ENCODE measurements around the gene MEF2A.

MEF2A gene

DNA sequence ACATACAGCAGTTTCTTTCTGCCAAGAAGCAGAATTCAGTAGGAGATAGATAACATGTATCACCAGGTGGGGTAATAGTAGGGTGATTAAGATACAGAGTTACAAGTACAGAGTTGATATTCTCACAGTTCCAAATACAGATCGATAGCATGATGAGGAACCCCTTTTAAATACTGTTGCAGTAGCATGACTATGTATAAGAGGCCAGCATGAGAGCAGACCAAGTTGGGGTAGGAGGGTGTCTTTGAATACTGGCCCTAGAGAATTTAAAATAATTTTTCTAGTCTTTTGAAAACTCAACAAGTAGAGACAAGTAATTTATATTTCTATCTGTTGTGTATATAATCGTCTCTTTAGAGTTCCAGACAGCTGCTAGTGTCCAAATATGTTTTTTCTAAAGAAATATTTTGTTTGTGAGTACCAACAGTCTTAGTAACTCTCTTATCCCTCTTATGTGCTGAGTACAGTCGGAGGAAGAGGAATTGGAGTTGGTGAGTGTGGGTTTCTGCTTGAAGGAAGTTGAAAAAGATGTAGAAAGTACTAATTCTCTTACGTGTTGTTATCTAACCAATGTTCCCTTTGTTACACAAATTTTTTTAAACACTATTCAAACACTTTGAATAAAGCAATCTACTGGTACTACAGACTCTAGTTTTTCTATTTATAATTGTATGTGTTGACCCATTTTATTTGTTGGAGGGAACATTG is 137.3 kb downstream of the MEF2A start:
- no peak for DNase-seq (ENCODE audit: low read depth in 3 of 3, low spot score in 1 of 3)

DNA sequence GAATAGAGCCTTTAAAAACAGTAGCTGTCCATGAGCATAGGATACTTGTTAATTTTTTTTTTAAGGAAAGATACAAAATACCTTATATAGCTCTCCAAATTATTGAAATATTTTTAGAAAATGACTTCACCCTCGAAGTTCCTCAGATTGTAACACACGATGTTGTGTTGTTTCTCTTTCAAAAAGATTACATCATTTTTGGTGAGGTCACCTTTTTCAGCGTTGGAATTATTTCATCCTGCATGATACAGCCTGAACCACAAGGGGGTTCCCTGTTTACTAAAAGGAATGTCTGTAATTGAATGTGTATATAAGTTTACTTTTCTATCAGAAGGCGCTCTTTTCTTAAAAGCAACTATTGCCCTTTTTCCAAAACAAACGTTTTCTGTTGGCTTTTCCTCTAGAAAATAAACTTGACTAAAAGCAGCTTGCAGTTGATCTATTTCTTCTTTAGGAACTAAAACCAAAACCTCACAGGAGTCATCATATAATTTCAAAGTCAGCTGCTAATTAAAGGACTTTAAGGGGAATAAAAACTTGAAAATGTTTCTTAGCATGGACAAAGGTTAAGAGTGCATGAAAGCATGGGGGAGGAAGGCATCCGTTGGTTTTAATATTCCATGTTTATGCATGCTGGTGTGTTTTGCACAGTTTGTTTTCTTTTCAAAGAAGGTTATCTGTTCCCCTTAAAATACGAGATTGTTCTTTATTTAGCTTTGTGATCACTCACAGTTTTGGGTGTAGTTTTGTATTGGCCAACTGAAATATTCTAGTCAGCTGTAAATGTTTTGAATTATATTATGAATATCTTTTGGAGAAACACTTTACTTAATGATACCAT is 138.0 kb downstream of the MEF2A start:
- DNase-seq (ENCODE audit: low read depth in 3 of 3, low spot score in 1 of 3) = no peak

DNA sequence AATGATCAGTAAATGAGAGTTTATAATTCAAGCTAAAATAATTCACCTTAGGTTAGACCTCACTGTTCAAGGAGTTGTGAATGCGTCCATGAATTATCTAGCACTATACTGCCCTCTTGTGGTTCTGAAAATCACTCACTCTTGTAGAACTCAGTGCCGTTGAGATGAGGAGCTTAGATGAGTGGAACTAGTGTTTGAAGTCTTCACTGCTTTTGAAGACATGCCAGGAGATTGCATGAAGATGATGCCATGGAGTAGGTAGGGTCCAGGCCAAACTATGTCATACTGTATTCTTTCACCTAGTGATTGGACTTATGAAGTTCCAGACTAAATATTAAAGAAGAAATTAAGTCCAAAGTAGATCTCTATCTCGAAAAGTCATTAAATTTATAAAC is 138.7 kb downstream of the MEF2A start:
- DNase-seq (ENCODE audit: low read depth in 3 of 3, low spot score in 1 of 3) = no peak

DNA sequence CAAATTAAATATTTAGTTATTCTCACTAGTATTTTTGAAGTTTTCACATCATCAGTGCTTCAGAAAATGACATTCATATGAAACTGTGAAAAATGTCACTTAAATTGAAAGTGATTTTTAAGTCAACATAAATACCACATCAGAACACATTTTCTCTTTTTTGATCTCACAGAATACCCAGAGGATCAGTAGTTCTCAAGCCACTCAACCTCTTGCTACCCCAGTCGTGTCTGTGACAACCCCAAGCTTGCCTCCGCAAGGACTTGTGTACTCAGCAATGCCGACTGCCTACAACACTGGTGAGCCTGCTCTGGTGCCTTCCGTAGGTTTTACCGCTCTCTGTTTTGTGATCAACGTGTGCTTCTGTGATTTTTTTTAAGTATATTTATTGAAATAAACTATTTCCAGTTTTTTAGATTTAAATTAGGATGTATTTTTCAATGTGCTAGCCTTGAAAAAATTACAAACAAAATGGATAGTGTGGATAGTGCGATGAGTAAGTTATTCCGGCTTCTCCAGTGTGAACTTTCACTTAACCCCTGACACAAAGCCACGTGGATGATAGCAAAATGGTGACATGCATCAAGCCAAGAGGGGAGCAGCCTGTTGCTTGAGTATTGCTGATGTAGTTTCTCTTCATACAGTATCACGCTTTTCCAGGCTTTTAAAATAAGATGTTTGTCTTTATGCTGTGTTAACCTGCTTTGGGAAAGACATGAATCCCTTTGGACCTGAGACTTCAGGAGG is 140.9 kb downstream of the MEF2A start:
- DNase-seq (ENCODE audit: low read depth in 3 of 3, low spot score in 1 of 3) = no peak

DNA sequence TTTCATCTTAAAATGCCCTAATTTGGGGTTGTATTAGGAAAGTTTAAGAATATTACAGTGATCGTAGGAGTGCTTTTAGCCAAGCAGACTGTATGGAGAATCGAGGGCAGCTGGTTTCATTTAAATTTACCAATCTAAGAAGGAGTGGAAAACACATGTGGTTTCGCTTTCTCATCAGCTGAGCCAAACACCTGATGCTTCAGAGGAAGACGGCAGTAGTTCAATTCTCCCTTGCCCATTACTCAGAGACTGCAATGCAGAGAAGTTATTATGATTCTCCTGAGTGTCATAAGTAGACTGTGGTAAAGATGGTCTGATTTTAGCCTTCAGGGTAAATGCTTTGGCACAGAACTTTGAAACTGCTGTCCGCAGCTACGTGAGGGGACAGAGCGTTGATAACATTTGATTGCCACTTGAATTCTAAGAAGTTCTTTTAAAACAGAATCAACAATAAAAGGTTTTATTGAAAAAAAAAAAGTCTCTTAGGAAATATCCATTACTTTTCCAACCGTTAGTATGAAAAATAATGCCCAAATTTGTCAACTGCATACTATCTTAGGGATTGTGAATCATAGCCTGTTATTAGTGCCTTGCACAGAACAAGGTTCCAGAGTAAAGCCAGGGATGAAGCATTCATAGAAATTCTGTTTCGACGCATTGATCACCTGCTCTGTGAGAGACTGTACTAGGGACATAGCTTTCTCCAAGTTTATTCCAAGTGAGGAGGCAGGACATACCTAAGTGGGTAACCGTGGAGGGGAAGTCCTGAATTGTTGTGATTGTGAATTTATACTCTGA is 141.9 kb downstream of the MEF2A start:
- no peak for DNase-seq (ENCODE audit: low read depth in 3 of 3, low spot score in 1 of 3)

DNA sequence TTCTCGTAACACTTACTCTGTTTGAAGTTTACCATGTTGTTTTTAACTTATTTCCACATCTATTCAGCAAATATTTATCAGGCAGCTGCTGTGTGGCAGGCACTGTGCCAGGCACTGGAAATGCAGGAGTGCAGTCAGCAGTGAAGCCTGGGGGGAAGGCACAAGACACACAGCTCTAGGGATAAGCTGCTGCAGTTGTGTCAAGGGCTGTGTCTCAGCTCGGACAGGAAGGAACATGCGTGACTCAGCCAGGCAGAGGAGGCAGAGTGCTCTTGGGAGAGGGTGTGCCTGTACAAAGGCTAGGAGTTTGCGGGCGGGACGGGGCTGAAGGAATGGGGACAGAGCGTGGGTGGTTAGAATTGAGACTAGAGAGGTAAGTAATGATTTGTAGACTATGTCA is 142.8 kb downstream of the MEF2A start:
- no peak for DNase-seq (ENCODE audit: low read depth in 3 of 3, low spot score in 1 of 3)

DNA sequence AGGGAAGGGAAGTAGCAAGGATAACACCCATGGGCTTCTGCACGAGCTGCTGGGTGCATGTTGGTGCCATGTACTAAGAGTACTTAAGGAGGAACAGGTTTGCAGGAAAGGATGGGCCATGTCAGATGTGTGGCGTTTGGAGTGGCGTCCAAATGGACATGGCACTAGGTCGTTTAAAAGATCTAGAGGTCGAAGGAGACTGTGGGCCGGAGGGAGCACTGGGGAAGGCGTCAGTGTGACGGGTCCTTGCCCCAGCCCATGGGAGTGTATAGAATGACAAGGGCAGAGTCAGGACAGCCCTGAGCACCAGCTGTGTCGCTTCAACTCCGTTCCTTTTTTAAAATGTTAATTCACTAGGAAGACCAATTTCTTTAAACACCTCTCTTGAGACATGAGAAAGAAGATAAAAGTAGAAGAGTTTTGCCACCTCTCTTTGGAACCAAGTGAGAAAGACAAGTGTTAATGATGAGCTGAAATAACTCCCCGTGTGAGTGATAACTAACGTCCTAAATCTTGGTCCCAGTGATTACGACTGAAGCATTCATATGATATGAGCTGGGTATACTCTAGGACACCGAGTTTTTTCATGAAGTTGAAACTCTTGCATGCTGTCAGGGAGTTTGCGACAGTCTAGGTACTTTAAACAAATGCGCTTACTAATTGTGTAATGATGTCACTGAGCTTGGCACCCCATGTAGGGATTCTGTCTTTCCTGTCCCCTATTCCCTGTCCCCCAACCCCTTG is 143.6 kb downstream of the MEF2A start:
- no peak for DNase-seq (ENCODE audit: low read depth in 3 of 3, low spot score in 1 of 3)

DNA sequence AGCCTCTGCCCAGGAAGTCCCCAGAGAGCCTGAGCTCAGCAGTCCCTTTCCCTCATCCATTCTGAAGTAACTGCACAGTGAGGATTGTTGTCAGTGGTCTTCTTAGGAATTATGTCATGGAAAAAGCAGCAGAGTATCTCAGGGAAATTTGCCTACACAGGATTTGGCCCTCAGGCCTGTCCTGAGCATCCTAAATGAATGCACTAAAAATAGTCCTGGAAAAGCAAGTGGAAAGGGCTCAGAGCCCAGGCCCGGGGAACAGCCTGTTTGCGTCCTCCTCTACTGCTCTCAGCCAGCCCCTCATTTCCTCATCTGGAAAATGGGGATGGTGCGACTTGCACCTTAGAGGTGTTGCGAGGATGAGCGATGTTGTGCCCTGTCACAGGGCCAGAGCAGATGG is 145.8 kb downstream of the MEF2A start:
- no peak for DNase-seq (ENCODE audit: low read depth in 3 of 3, low spot score in 1 of 3)

DNA sequence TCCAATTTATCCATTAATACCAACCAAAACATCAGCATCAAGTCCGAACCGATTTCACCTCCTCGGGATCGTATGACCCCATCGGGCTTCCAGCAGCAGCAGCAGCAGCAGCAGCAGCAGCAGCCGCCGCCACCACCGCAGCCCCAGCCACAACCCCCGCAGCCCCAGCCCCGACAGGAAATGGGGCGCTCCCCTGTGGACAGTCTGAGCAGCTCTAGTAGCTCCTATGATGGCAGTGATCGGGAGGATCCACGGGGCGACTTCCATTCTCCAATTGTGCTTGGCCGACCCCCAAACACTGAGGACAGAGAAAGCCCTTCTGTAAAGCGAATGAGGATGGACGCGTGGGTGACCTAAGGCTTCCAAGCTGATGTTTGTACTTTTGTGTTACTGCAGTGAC is 146.6 kb downstream of the MEF2A start:
- no peak for DNase-seq (ENCODE audit: low read depth in 3 of 3, low spot score in 1 of 3)

DNA sequence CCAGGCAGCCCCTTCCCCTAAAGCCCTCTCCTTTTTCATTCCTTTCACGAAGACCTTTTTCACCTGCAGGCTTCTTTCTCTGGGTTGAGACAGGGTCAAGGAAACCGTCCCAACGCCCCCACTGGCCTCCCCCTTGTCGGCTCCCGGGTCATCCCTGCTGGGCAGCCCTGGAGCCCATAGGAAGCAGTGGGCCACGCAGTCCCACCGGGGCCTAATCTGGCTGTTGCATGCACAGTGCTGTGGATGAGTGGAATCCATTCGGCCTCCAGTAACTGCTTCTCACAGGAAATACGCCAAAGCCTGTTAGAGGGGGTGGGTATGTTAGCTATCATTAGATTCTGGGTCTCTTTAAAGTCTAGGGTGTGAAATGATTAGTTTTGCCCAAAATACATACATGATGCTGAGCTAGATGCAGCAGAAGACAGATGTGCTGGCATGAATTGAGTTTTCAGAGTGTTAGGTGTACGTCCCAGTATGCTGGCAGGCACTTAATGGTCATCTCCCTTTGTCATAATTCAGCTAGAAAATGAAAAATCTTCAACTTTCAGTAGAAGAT is 150.8 kb downstream of the MEF2A start:
- DNase-seq (ENCODE audit: low read depth in 3 of 3, low spot score in 1 of 3) = no peak

DNA sequence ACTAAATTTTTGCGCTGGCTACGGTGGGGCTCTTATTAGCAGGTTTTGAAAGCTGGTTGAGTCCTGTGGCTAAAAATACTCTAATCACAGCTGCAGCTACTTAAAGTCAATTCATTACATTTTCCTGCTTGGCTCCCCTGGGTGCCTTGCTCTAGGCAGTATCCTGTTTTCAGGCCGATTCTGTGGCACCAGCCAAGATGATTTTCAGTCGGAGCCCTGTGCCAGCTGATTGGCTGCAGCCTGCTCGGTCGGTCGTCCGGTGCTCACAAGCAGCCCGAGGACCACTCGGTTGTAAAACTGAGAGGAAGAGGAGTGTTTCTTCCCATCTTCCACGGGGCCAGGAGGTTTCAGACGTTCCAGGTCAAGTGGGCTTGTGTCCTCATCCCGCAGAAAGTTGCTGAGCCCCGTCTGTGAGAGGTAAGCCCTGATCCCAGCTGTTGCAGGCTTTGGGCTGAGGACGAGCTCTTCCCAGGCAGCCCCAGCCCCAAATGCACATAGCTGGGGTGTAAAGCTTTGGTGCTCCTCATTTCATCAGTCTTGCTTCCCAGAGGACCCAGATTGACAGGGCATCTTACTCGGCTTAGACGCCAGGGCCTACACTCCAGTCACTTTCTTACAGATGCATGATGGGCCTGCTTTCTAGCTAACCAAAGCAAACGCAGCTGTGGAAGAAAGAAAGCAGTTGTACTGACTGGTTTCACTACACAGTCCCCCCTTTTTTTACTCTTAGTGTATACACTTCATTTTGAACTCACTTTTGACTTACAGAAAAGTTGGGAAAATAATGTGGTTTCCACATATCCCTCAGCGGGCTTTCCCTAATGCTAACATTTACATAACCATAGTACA is 151.6 kb downstream of the MEF2A start:
- DNase-seq (ENCODE audit: low read depth in 3 of 3, low spot score in 1 of 3) = no peak

DNA sequence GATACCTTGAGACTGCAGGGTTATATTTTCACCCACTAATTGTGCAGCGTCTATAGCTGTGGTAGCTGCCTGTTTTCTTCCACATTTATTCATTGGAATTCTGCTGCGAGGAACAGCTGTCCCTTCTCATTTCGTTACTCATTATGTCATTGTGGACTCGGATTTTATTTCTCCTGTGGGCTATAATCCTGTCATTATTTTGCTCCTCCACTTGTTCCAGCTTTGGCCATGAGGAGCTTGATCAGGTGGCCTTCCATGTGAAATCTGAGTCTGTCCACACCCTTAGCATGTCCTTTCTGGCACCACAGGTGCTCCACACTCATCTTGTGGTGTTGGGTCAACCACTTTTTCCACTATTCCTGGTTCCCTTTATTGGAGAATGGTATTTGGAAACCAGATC is 152.6 kb downstream of the MEF2A start:
- no peak for DNase-seq (ENCODE audit: low read depth in 3 of 3, low spot score in 1 of 3)

DNA sequence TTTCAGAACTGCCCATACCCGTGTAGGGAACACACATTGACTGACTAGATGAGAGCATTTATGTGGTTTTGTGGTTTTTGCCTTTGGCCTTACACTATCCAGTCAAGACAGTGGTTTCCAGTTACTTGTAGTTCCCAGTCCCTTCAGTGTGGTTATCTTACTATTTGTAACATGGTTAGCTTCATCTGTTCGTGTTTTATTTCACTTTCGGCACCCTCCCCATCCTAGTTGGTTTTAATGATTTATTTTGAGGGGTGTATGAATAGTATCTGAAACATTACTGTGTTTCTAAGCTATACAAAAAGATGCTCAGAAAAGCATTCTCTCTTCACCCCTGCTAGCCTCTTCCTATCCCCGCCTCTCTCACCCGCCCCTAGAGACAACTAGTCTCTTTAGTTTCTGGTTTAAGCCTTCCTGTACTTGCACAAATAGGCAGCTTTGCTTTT is 153.3 kb downstream of the MEF2A start:
- DNase-seq (ENCODE audit: low read depth in 3 of 3, low spot score in 1 of 3) = no peak

DNA sequence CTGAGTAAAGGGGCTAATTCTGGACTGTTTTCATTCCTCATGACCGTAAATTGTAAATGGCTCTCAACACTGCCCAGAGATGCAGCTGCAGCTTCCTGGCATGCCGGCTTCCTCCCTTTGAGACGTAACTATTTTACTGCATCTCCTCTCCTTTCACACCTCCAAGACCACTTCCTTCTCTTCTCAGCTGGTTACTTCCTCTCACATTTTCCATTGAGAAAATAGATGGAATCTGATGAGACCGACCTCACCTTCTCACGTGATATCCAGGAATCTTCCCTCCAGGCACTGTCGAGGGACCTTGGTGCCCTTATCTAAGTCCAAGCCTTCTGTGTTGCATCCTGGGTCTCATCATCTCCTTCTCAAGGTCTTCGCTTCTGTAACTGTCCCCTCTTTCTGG is 154.7 kb downstream of the MEF2A start:
- no peak for DNase-seq (ENCODE audit: low read depth in 3 of 3, low spot score in 1 of 3)

DNA sequence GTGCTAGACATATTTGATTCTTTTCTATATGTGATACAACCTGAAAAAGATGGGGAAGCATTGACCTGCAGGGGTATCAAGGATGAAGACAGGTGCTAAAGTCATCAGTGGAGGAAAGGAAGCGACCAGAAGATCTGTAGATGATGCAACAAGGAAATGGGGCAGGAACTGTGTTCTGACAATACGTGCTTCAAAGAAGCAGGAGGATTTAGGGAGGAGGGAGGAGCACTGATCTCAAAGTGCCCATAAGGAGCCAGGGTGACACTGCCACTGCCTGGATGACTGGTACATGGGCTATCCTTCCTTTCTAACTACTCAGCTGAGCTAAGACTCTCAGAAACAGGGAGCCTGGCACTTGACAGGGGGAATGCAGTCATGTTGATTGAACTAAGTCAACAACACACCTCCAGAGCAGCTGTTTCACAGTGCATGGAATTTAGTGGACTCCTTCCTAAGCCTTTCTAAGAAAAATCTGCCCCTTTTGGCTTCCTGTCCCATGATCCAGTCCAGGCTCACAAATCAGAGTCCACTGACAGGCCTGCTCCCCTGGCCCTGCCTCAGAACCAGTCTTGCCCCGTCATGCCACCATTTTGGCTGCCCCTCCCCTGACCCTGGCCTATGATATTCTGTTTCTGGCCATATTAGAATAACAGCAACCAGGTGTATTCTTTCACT is 155.5 kb downstream of the MEF2A start:
- DNase-seq (ENCODE audit: low read depth in 3 of 3, low spot score in 1 of 3) = no peak

DNA sequence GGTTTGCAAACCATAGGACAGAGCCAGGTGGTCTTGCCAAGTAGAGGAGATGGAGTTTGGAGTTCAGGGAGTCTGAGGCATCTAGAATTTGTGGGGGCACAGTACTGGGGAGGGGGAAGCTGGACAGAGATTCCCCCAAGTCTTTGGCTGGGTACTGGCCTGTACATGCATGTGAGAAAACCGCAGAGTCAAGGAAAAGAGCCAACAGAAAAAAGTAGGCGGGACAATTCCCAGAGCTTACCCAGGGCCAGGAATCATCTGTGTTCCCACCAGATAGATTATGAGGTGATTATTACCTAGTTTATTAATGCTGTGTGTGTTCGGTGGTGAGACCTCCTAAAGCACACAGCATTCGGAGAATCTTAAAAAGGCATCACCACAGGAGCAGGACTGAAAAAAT is 156.1 kb downstream of the MEF2A start:
- no peak for DNase-seq (ENCODE audit: low read depth in 3 of 3, low spot score in 1 of 3)

DNA sequence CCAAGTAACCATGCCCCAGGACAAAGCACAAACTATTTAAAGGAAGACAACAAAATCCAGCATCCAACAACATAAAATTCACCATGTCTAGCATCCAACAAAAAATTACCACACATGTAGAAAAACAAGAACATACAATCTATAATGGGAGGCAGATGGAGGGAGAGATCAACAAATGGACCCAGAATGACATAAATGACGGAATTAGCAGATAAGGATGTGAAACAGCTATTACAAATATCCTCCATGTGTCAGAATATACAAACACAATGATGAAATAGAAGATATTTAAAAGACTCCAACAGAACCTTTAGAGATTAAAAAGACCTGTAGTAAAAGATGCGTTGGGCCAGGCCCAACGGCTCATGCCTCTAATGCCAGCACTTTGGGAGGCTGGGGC is 156.6 kb downstream of the MEF2A start:
- no peak for DNase-seq (ENCODE audit: low read depth in 3 of 3, low spot score in 1 of 3)

DNA sequence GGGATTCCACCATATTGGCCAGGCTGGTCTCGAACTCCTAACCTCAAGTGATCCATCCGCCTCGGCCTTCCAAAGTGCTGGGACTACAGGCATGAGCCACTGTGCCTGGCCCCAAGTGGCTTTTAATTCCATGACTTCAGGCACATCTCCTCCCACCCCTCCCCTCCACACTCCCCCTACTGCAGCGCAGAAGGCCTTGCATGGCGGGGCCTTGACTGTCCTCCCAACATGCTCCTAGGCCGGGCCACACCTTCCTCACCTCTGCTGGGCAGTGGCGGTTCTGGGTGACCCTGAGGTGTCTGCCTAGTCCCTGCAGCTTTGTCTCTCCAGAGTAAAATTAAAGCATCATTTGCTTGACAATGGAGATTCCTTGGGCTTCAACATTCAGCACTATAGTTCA is 160.5 kb downstream of the MEF2A start:
- no peak for DNase-seq (ENCODE audit: low read depth in 3 of 3, low spot score in 1 of 3)

DNA sequence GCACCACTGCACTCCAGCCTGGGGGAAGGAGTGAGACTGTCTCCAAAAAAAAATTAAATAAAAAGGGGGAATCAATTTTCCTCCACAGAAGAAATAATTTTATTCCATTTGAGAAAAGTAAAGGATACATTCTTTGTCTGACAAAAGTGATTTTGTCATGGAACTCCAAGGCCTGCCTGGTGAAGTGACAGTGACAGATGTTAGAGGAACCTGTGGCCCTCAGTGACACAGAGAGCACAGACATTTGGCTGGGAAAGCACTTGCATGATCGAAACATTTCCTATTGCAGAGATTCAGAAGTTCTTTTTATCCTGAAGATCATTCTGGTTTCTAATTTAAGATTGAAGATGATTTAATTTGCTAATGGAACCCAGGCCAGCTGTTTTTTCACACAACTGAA is 161.5 kb downstream of the MEF2A start:
- DNase-seq (ENCODE audit: low read depth in 3 of 3, low spot score in 1 of 3) = no peak

All from stimulated activated CD4-positive, alpha-beta T cell treated with anti-CD3 and anti-CD28 coated beads, TNF-alpha, amount 100 ng/mL, for 1 hour (primary cell).